Activated T-helper 1 cell treated with anti-CD3 and anti-CD28 coated beads, Interleukin-2, amount 50 U/mL, for 16 hours (primary cell): ENCODE results near the gene ADCYAP1R1.

Experiments
- DNase-seq, 2 donors: peaks; one replicate each; pipeline ENCODE4 v3.0.0-alpha.2; 2020; ENCODE audit warnings: low read depth in 1 of 2, low spot score in 1 of 2

Gene ADCYAP1R1

DNA sequence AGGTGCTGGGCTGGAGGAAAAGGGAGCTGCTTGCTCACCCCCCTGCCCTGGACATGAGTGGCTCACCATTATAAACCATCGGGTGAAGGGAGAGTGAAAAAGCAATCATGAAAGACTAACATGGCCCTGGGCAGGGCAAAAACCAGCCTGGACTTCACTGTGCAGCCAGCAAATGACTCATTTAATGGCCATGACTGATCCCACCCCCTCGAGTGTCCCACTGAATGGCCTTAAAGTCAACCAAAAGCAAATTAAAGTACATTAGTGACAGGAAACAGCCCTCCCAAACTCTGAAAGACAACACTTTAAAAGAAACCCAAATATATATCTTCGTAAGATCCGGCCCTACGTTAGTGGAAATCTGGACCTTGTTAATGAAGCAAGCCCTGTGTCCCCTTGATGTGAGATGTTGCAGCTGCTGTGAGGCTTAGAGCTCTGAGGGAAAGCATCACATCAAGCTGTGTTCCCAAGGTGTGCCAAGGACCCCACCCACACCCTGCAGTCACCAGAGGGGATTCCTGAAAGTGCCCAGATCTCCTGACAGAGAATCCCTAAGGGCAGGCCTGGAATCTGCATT lies 31.2 kb downstream of the ADCYAP1R1 start:
- no peak for DNase-seq

DNA sequence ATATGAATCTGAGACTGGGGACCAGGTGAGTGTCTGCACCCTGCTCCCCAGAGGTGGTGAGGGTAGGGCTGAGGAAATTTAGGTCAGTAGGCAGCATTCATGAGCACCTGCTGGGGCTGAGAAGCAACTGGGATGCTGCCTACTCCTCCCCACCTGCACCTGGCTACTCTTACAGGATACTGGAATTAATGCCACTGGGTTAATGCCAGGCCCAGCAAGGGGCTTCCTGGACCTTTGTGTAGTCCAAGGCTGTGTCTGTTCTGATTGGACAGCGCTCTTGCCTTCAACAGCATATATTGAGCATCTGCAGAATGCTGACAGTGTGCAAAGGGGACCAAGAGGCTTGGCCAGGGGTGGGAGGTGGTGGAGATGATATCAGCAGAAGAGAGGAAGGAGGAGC lies 32.1 kb downstream of the ADCYAP1R1 start:
- DNase-seq, result no peak

DNA sequence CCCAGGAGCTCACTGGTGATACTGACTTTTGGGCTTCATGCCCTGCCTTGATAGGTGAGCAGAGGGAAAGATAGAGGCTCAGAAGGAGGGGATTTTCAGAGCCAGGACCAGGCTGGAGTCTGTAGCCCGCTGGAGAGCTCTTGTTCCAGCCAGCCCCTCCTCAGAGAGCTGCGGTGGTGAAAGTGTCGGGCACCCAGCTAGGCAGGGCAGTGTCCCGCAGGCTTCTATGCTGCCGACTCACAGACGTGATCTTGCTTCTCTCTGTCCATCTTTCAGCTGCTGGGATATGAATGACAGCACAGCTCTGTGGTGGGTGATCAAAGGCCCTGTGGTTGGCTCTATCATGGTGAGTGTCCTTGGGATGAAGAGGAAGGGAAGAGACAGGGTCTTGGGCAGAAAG lies 35.2 kb downstream of the ADCYAP1R1 start:
- no peak for DNase-seq

DNA sequence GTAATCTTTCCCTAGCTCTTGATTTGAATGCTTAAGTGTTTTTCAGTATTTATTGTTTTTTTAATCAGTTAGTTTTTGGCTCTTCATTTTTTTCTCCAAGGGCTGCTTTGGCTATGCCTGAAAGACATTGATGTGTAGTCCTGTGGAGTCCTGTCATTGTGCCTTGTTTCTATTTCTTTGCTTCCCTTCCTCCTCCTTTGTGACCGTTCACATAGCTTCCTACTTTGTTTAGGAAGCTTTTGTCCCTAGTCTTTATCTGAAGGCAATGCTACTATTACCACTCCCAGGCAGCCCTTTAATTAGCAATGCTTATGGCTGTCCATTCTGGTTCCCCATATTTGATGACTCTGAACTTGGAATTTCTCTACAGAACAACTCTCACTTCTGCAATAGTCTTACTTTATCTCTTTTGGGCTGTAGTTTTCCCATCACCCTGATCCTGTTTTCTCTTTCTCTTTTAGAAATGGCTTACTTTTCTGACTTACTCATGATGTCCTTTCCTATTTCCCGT lies 39.9 kb downstream of the ADCYAP1R1 start:
- DNase-seq, result no peak

DNA sequence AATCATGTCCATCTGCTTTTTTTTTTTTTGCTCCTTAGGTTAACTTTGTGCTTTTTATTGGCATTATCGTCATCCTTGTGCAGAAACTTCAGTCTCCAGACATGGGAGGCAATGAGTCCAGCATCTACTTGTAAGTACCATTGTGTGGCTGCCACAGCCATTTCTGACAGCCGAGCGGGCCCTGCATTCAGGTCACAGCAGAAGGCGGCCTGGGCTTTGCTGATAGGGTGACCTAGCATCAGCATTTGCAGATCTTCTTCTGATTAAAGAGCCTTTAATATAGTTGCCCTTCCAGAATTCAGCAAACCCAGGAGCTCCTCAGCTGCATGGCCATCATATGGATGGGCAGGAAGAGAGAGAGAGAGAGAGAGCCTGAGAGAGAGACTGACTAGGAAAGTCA lies 40.5 kb downstream of the ADCYAP1R1 start:
- no peak for DNase-seq

DNA sequence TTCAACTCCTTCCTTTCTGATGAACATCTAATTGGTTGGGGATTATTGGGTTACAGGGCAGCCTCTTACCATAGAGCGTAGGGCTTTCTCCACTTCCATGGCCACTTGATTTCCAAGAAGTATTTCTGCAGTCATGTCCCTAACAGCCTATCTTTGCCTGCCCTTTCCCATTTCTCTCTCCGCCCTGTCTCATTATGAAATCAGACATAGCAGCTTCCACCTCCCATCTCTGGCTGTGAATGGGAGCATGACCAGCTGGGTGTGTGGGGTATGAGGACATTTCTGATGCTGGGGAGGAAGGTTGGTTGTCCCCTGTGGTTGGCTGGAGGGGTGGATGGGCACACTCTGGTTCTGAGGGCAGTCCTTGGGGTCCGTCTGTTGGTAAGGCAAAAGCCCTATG lies 41.2 kb downstream of the ADCYAP1R1 start:
- DNase-seq, result no peak

DNA sequence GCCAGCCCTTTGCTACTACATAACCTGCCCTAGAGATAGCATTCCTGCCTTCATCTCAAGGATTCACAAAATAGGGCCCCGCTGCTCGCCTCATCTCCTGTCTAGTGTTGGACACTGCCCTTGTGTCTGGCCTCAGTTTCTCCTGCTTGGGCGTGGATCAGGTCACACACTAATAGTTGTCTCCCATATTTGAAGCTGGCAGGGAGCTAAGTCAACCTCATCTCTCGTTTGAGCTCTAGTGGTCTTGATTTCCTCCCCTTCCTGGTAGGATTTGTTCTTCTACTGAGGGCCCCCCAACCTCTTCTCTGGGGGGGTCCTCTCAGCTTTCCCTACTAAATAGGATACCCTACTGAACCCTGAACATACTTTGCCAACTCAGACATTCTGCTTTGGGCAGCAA lies 42.2 kb downstream of the ADCYAP1R1 start:
- DNase-seq, result no peak

DNA sequence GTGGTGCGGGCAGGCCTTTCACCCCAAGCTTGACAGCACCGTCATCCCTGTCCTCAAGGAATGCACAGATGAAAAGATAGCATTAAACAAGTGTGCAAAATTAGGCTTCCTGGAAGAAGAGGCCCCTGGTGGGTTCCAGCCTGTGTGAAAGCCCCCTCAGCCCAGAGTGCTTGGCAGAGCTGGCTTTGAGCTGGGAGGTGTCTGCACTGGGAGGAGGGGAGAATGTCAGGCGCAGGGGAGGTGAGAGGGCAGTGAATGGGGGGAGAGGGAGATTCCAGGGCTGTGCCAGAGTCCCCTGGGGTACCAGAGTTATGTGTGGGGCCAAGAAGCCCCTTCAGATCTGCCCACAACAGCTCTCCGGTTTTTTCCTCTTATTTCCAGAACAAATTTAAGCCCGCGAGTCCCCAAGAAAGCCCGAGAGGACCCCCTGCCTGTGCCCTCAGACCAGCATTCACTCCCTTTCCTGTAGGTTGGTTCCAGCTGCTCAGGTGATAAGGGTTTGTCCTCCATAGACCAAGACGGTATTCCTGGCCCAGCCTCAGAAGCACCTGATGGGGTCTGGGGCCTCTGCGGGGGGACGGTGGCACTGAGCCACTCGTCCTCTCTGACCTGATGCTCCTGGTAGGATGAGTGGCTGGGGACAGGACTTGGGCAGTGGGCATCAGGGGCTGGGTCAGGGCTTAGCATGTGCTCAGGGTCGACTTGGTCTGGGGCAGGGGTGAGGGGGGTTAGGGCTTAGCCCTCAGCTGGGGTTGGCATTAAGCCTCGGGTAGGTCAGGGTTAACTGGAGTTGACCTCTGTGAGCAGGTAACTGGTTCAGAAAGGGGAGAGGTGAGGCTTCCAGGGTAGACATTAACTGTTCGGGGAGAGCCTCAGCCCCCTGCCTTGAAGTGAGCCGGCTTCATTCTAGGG lies 43.4 kb downstream of the ADCYAP1R1 start:
- DNase-seq, result no peak

DNA sequence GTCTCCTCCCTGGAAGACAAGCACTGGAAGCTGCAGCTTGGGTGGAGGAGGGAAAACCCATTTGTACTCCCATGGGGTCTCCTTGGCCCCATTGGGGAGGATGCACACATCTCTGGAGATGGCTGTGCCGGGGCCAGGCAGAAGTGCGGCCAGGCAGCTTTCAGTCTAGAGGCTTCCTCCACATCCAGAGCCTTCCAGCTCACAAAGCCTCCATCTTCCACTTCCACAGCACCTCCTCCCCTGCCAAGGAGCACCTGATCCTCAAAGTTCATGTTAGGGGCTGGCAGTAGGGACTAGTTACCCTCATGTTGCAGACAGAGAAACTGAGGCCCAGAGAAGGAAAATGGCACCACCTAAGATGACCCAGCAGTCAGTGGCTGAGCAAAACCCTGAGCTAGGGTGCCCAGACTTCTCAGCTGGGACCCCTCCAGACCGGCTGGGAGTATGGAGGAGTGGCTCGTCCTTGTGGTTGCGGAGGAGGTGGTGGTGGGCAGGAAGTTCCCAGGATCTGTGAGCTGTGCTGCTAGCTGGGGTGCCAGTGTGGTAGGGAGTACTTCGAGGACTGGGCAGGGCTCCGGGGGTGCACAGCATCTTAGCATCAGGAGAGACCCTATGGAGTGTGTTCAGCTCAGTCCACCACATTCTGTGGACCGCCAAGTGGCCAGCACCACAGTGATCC lies 44.2 kb downstream of the ADCYAP1R1 start:
- no peak for DNase-seq

DNA sequence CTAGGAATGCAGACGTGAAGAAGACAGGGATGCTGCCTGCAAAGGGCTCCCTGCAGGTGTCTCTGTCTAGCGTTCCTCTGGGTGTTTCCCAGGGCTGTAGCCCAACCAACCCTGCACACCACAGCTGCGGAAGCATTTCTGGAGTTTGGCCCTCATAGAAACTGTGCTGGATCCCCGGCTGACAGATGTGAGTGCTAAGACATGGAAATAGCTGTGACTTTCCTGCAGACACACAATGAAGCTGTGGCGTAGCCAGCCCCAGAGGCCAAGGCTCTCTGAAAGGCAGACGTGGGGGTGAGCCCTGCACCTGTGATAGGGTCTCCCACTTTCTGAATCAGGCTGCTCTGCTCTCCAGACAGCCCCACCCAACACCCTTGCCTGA lies 44.8 kb downstream of the ADCYAP1R1 start:
- no peak for DNase-seq

DNA sequence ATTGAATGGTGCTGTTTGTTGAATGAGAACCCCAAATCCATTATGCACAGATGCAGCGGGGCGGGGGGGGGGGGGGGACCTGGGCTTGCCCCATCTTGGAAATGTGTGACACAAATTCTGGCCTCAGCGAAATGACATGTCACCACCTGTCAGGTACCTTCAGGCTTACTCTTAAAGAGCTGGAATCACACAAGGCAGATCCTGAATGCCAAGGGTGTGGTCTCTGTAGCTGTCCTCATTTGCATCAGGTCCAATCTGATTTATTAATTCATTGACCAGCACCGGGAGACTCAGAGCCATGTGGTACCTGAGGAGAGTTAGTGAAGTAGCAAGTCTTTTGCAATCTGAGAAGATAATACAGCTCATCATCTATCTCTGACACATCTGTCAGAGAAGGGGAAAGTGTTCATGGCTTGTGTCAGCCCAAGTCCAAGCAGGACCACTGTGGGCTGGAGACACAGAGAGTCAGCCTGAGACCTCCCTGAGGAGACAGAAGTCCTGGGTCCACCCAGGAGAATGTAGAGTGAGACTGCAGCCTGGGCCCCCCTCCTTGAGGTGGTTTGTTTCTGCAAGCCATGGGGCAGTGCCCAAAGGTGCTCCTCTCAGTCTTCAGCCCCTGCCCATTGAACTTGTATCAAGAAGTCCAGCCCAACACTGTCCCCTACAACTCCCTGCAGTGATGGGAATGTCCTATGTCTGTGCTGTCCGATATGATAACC lies 46.7 kb downstream of the ADCYAP1R1 start:
- no peak for DNase-seq

DNA sequence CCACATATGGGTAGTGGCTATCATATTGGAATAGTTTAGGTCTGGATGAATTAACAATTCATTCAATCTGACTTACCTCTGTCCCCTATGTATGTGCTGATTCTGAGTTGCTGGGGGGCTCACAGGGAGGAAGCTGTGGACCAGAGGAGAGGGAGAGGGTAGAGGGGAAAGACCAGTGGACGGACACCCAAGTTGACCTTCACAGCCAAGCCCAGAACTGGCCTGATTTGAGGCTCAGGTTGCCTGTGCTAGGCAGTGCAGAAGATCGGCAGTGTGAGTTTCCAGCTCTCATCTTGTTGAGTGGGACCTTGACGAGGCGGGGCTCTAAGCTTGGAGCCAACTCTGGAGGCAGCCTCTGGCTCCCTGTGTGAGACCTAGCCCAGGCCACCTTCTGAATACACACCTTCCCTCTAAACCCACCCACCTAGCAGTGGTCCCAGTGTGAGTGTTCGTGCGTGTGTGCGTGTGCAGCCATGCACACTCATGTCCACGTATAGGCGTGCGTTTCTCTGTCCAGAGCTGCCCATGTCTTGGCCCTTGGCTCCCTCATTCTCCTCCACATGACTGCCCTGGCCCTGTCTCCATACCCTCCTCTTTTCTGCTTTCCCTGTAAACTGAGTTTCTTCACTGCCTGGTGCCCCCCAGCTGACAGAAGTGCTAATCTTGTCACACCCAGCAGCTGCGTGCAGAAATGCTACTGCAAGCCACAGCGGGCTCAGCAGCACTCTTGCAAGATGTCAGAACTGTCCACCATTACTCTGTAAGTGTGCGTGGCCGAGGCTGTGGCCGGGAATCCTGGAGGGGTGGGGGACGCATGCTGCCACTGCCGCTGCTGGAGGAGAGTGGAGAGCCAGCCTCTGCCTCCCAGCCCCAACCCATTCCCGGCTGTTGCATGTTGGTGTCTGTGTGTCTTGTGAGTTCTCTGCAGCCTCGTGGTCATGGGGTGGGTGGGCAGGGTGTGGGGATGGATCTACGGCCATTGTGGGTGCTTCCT lies 47.6 kb downstream of the ADCYAP1R1 start:
- DNase-seq, result no peak

DNA sequence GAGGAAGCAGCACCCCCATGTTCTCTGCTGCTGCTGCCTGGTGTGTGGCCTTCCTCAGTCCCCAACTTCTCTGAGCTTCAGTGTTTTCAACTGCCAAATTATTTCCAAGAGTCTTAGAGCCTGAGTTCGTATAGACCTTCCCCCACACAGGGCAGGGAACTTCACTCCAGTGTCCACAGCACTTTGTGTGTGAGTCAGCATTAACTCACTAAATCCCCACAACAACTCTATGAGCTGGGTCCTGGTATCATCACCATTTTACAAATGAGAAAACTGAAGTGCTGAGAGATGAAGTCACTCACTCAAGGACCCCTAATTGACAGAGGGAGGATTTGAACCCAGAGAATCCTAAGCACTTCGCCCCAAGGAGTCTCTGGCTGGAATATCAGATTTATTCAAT lies 48.3 kb downstream of the ADCYAP1R1 start:
- no peak for DNase-seq

DNA sequence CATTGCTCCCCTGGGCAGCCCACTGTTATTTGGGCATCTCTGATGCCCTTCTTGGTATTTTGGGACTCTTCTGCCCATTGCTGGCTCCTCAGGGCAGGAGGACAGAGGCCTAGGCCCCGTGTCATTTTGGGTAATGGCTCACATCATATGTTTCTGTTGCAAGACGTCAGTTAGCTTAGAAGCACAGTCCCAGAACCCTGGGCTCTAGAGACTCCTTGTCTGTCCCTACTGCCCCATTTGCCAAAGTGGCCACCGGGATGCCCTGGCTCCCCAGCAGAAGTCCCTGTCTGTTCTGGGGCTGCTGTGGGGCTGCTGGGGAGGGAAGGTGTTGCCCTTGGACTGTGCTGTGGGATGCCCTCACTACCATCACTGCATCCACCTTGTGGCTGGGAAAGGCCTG lies 48.8 kb downstream of the ADCYAP1R1 start:
- no peak for DNase-seq

DNA sequence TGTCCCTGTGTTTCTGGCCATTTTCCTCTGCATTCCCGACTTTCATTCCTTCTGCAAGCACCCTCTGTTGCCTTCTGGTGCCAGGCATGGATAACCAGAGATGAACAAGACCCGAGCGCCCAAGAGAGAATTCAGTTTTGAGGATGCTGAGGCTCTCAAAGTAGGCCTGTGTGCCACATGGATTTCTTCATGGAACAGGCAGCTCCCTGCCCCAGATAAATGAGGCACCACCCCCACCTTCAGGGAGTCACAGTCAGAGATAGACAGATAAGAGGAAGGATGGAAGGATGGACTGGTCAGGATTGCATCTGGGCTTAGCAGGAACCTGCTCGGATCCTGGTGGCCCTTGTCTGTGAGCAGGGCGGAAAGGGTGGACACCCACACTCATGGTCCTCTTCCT lies 49.4 kb downstream of the ADCYAP1R1 start:
- DNase-seq, result no peak

DNA sequence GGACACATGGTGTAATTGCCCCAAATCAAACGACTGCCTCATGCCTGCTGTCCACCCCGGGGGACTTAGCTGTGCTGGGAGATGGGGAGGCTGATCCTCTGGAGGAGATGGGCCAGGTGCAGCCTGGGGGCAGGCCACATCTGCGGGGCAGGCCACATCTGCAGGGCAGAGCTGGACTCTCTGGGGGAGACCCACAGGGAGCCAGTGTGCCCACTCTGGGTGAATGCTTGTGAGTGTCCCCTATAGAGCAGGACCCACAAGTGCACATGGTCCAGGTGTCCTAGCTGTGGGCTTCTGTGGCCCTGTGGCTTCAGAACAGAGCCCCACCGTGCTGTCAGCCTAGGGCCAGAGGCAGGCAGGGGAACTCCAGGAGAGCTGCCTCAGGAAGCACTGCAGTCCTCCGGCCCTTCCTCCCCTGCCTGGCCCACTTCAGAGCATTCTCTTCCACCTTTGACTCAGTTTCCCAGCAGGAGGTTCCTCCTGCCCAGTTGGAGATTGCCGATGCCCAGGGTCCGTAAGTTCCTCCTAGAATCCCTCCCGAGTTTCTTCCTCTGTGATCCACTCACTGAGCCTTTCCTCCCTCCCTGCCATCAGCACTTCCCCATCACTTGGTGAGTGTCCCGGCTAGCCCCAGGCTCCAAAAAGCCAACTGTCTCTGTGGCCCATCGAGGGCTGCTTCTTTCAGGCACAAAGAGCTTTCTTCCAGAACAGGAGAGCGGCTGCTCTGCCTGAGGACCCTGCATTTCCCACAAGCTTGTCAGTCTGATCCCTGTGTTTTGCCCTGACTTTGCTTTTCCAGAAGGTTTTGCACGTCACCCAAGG lies 50.3 kb downstream of the ADCYAP1R1 start:
- DNase-seq, result no peak

DNA sequence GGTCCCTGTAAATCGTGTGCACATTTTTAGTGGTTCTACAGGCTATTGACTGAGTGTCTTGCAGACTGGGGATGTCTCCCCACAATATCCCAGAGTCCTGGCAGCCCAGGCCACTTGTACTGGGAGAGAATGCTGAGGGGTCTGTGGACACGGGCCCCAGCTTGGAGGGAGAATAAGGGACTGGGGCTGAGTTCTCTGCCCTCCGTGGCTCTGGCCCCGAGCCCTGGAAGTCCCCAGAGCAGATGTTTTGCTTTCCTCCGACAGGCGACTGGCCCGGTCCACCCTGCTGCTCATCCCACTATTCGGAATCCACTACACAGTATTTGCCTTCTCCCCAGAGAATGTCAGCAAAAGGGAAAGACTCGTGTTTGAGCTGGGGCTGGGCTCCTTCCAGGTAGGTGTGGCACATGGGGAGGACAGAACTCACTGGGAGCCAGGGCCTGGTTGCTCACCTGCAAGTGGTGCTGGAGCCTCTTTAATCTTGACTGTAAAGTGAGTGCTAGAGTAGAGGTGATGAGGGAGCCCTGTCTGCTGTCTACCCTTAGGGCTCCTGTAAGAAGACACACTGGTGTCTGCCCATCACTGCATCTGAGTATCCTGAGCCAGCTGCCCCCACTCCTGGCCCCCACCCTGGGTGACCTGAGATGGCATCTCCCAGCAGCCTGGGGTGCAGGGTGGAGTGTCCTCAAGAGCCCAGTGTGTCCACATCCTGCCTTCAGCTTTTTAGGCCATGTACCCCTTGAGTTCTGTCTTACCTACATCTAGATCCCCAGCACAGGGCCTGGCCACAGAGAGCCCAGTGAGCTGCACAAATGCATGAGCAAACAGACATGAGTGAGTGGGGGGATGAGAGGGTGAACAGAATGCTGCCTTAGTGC lies 51.1 kb downstream of the ADCYAP1R1 start:
- no peak for DNase-seq
